ENCODE data around the gene TET2.

Gene TET2

GRCh38 chr4:105116616-105117319, 29.9 kb upstream of the TET2 start:
- no peak for TF ChIP-seq CTCF (conservative IDR thresholded peaks at IDR 0.05)
- H3K27ac ChIP-seq = no peak overlapping the region

GRCh38 chr4:105119356-105119755, 27.3 kb upstream of the TET2 start:
- no peak for TF ChIP-seq CTCF (conservative IDR thresholded peaks at IDR 0.05)
- H3K27ac ChIP-seq = no peak overlapping the region

- no peak overlapping the region for H3K27ac ChIP-seq
- no peak for TF ChIP-seq CTCF (conservative IDR thresholded peaks at IDR 0.05)
Observed at GRCh38 chr4:105120626-105121025, 26.1 kb upstream of the TET2 start.

GRCh38 chr4:105122350-105122749, 24.3 kb upstream of the TET2 start:
- no peak for TF ChIP-seq CTCF (conservative IDR thresholded peaks at IDR 0.05)
- no peak overlapping the region for H3K27ac ChIP-seq

- no peak for TF ChIP-seq CTCF (conservative IDR thresholded peaks at IDR 0.05)
Observed at GRCh38 chr4:105126311-105127169, 20.1 kb upstream of the TET2 start.

GRCh38 chr4:105127170-105127445, 19.6 kb upstream of the TET2 start:
- TF ChIP-seq CTCF (conservative IDR thresholded peaks at IDR 0.05) = no peak
- no peak overlapping the region for H3K27ac ChIP-seq

More at GRCh38 chr4:105126311-105127169, 20.1 kb upstream of the TET2 start:
- H3K27ac ChIP-seq = no peak overlapping the region

- H3K27ac ChIP-seq = no peak overlapping the region
- no peak for TF ChIP-seq CTCF (conservative IDR thresholded peaks at IDR 0.05)
Observed at GRCh38 chr4:105128208-105128607, 18.5 kb upstream of the TET2 start.

All from VCaP (cell line).